Prostate gland (tissue), 2 donors: ENCODE data around the gene GRAMD4. TPM values are rescaled to one million over a fixed set of nuclear protein-coding genes. Genes with fewer than 3 reads are reported as not detected.

Source experiments
- DNase-seq: peaks from one replicate; pipeline ENCODE4 v3.0.0-alpha.2; 2019; ENCODE audit warnings: low spot score
- H3K27ac ChIP-seq, 2 donors: fragments of 200-600 bp; sonication (generic); 2 replicates each; pipeline ENCODE4 v1.5.1; 2017 to 2019
- H3K27me3 ChIP-seq: fragments of 200-600 bp; sonication (generic); replicated peaks from 2 replicates; pipeline ENCODE4 v1.5.1; 2019; ENCODE audit not compliant: insufficient read depth
- H3K36me3 ChIP-seq, 2 donors: fragments of 200-600 bp; sonication (generic); 1 replicate in 1 of 2; 2 replicates in 1 of 2; pipeline versions ENCODE4 v1.5.1 to v1.8.1; 2017 to 2019
- H3K4me1 ChIP-seq: fragments of 200-600 bp; sonication (generic); replicated peaks from 2 replicates; pipeline ENCODE4 v1.5.1; 2019
- H3K4me3 ChIP-seq, 2 donors: fragments of 200-600 bp; sonication (generic); 2 replicates each; pipeline ENCODE4 v1.5.1; 2017 to 2019
- H3K9me3 ChIP-seq: fragments of 200-600 bp; sonication (generic); 2 replicates; pipeline ENCODE4 v1.5.1; 2017
- POLR2A ChIP-seq: fragments of 450-650 bp; IDR thresholded peaks from one replicate; pipeline ENCODE4 v1.6.1; 2016; ENCODE audit warnings: antibody characterized with exemption, mild to moderate bottlenecking
- POLR2AphosphoS5 ChIP-seq: sonication (generic); formaldehyde crosslinking; IDR thresholded peaks from one replicate; pipeline ENCODE4 v1.6.1; 2017; ENCODE audit warnings: antibody characterized with exemption
- WGBS: methylation state at CpG from one replicate; pipeline ENCODE4 v1.1.5; 2018; 5-methylcytosine and 5-hydroxymethylcytosine counted together
- intact Hi-C: fragments of 100-400 bp; cut with DNase I; formaldehyde crosslinking; loops from one replicate; pipeline ENCODE4 v1.14.2; 2022
- total RNA-seq, 2 donors: library from RNA; depleted of rRNA; stranded (reverse); fragments of >200 nt; gene quantifications; one replicate each; pipeline ENCODE4 v1.1.0, GENCODE V29; 2016
- TF ChIP-seq, protein P1 (sequence below), 4 experiments: fragments of 200-600 bp in 2 of 4; fragments of 450-650 bp in 2 of 4; sonication (generic) in 2 of 4; IDR thresholded peaks; 1 replicate in 3 of 4; 2 replicates in 1 of 4; pipeline ENCODE4 v1.5.1; 2016 to 2019; ENCODE audit warnings: antibody characterized with exemption in 4 of 4, mild to moderate bottlenecking in 2 of 4, moderate library complexity in 2 of 4

Gene GRAMD4
- total RNA-seq, 2 donors from 2014 or later, result 12.1 to 20.2 TPM

DNA sequence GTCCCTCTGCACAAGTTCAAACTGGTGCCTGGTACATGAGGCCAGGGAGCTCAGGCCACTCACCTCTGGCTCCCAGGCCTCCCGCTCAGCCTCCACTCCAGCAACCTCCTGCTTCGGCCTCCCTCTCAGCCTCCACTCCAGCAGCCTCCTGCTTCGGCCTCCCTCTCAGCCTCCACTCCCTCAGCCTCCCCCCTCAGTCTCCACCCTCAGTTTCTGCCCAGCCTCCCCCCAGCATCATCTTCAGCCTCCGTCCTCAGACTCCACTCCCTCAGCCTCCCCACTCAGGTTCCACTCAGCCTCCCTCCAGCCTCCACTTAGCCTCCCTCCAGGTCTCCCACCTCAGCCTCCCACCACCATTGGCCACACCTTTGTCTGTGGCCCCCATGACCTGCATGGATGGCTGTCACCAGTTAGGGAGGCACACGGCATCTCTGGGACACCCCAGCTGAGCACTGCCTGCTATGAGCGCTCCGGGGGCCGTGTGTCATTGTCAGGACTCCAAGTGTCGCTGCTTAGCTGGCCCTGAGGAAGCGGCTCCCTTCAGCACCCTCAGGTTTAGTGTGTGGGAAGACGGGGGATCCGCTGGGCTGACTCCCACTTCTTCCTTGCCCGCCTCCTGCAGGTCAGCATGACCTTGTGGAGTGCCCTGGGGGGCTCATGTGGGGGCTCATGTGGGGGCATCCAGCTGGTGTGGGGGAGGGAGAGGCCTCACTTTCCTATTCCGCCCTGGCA lies 39.0 kb downstream of the GRAMD4 start:
- Histone ChIP-seq H3K4me3 (no peak overlapping the region), H3K27me3 (peaks cover 12% of the 10 kb centered on the region), H3K4me1 (peaks cover 8% of the 10 kb centered on the region), H3K36me3 (no peaks in the 10 kb centered on the region), H3K9me3 (no peaks in the 10 kb centered on the region), H3K27ac (no peak overlapping the region)
- intact Hi-C loops, result no loop called here
- DNase-seq, result no peak
- TF ChIP-seq, protein P1, sequence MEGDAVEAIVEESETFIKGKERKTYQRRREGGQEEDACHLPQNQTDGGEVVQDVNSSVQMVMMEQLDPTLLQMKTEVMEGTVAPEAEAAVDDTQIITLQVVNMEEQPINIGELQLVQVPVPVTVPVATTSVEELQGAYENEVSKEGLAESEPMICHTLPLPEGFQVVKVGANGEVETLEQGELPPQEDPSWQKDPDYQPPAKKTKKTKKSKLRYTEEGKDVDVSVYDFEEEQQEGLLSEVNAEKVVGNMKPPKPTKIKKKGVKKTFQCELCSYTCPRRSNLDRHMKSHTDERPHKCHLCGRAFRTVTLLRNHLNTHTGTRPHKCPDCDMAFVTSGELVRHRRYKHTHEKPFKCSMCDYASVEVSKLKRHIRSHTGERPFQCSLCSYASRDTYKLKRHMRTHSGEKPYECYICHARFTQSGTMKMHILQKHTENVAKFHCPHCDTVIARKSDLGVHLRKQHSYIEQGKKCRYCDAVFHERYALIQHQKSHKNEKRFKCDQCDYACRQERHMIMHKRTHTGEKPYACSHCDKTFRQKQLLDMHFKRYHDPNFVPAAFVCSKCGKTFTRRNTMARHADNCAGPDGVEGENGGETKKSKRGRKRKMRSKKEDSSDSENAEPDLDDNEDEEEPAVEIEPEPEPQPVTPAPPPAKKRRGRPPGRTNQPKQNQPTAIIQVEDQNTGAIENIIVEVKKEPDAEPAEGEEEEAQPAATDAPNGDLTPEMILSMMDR (IDR thresholded peaks at IDR 0.05), result no peak
- TF ChIP-seq POLR2AphosphoS5 (no peak), POLR2A (no peak)
- 98% methylated on average over 14 of the region's 14 CpGs for WGBS

DNA sequence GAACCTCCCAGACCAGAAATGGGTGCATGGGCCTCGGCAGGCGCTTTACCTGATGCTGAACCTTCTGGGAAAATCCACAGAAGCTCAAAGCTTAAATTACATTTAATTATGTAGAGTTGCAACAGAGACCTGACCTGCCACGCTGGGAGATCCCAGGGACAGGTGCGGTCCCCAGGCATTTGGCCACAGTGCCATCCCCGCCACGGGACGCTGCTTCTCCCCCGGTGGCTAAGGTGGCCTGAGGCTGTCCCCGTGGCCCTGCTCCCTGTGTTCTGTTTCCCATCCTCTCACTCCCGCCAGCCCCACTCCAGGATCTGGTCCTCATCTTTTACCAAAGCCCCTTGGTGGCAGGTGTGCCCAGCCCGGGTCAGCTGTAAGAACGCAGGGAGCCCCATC lies 39.6 kb downstream of the GRAMD4 start:
- DNase-seq, result no peak
- Histone ChIP-seq H3K27ac (no peak overlapping the region), H3K4me3 (no peak overlapping the region), H3K9me3 (no peaks in the 10 kb centered on the region), H3K4me1 (peaks cover 8% of the 10 kb centered on the region), H3K36me3 (no peaks in the 10 kb centered on the region), H3K27me3 (peaks cover 12% of the 10 kb centered on the region)
- intact Hi-C loops, result no loop called here
- TF ChIP-seq POLR2A (no peak), POLR2AphosphoS5 (no peak)
- TF ChIP-seq, protein P1 (IDR thresholded peaks at IDR 0.05), result no peak
- WGBS, result 93% methylated on average over 12 of the region's 12 CpGs

DNA sequence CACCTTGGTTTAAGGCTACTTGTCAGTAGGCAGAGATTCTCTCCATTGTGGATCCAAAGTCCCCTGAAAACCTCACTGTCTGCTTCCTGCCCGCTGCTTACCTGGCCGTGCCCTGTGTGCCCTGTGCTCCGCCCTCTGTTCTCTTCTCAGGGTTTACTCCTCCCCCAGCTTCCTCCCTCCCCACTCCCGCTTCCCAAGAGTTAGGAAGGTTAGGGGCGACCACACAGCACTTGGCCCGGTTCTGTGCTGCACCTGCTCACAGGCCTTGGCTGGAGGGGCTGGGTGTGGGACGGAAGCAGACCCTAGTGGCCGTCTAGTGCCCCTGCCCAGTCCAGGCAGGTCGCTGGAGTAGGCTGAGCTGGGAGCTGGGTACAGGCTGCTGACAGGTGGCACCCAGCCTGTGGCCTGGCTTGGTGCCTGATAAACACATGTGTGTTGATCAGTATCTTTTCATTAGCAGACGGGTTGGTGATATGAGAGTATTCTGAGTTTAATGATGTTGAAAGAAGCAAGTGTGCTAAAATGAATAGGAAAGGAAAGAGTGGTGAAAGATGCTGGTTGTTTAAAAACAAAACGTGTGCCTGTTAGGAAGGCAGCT lies 40.5 kb downstream of the GRAMD4 start:
- H3K36me3 ChIP-seq, result no peaks in the 10 kb centered on the region
- TF ChIP-seq POLR2A (no peak), POLR2AphosphoS5 (peak; percentile 65)
- TF ChIP-seq, protein P1 (IDR thresholded peaks at IDR 0.05), result peak in 2 of 4 experiments; percentile 13 to 27
- peaks cover 12% of the 10 kb centered on the region for H3K27me3 ChIP-seq
- peak overlapping the region in 1 of 2 donors; percentile 14 for H3K27ac ChIP-seq
- H3K9me3 ChIP-seq, result no peaks in the 10 kb centered on the region
- no peak overlapping the region for H3K4me3 ChIP-seq
- intact Hi-C loops, result no loop called here
- peaks cover 8% of the 10 kb centered on the region for H3K4me1 ChIP-seq
- DNase-seq, result peak; percentile 66
- 27% methylated on average over 11 of the region's 11 CpGs for WGBS

DNA sequence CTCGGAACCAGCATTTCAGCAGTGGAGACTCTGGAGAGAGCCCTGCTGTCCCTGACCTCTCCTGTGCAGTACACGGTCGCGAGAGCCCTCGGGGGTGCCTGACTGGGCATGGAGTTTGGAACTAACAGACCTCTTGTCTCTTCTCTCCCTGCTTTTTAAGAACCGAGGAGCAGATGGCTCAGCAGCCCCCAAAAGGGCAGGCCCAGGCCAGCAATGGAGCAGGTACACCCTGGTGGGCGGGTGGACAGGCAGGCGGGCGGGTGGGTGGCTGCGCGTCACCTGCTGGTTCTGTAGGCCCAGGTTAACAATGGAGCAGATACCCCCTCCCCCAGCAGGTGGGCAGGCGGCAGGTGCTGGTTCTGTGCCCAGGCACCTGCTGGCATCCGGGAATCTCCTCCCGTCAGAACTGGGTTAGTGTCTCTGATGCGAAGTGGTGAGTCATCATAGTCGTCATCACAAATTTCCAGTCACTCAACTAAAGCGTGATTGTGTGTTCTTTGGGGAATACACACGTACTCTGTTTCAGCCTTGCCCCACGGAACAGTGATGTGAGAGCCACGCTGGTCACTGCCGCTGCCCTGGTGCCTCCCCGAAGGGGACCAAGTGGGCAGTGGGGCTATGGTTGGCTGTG lies 41.1 kb downstream of the GRAMD4 start:
- TF ChIP-seq, protein P1 (IDR thresholded peaks at IDR 0.05), result no peak
- no peak for TF ChIP-seq POLR2A
- TF ChIP-seq POLR2AphosphoS5, result peak; percentile 47
- Histone ChIP-seq H3K4me3 (no peak overlapping the region), H3K27me3 (peaks cover 12% of the 10 kb centered on the region), H3K36me3 (no peaks in the 10 kb centered on the region), H3K9me3 (no peaks in the 10 kb centered on the region), H3K27ac (peak overlapping the region in 1 of 2 donors; percentile 14), H3K4me1 (peaks cover 8% of the 10 kb centered on the region)
- intact Hi-C loops, result no loop called here
- DNase-seq, result peak; percentile 34
- 54% methylated on average over 22 of the region's 22 CpGs for WGBS
